Stromal cell of bone marrow (primary cell): ENCODE measurements around the gene HAPSTR1.
A peak's percentile ranks its signal among the peaks of the same experiment; 100 is the strongest.
"Not testable (repeated sequence)": the region's sequence is repeated elsewhere in the genome, so short reads cannot be mapped to it uniquely, and the experiment has no call there.

Source experiments
- DNase-seq: peaks from one replicate; pipeline ENCODE4 v3.0.0-alpha.2; 2012; ENCODE audit warnings: low read depth

Gene HAPSTR1, protein sequence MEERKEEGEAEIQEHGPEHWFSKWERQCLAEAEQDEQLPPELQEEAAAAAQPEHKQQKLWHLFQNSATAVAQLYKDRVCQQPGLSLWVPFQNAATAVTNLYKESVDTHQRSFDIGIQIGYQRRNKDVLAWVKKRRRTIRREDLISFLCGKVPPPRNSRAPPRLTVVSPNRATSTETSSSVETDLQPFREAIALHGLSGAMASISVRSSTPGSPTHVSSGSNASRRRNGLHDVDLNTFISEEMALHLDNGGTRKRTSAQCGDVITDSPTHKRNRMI

DNA sequence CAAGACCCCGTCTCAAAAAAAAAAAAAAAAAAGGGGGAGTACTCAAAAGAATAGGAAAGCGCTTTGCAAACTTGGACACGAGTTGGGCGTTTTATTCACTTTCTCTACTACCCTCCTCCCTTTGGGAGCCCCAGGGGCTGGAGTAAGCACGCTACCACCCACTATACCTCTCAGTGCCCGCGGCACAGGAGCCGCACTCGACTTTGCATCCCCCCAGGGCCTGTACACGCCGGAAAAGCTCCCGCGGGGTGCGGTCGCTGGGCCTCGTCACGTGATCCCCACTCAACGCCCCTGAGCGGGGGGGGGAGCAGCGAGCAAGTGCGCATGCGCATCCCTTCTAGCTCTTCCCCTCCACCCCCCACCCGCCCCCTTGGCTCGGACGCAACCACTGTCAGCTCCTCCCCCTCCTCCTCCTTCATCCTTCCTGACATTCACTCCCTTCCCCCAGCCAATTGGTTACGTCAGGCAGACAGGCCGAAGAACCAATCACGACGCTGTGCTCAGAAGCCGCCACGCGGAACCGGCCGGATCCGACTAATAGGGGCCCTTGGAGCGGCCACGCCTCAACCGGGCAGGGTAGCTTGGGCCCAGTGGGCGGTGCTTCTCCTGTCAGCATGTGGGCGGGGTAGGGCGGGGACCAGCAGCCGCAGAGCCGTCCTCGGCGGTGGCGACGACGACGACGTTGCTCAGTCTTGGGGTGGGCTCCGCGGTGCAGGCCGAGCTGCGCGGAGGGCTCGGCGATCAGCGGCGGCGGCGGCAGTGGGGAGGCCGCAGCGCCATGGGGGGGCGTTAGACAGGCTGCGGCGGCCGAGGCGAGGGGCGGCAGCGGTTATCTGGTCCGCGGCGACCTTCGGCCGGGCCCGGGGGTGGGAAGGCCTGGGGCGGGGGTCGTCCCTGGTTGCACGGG lies at the start of gene HAPSTR1:
Gene HAPSTR1, plus strand, starts transcription at position 685 of the 907 bp plus-strand sequence. CDS start 401 bp downstream, outside the sequence.
- DNase-seq: peak; percentile 100

DNA sequence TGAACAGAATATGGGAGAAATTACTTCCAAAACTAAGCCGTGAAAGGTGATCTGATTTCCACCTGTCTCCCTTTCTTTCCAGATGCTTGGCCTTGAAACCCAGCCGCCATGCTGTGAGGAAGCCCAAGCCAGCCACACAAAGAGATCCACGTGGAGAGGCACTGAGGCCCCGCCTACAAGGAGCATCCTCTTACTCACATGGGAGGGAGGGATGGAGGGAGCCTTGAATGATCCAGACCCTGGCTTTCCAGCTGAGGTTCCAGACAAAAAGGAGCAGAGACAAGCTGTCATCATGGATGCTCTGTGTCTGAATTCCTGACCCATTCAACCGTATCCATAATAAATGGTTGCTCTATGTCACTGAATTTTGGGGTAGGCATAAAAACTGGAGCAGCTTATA lies 48.9 kb upstream of the HAPSTR1 start:
- no peak for DNase-seq

DNA sequence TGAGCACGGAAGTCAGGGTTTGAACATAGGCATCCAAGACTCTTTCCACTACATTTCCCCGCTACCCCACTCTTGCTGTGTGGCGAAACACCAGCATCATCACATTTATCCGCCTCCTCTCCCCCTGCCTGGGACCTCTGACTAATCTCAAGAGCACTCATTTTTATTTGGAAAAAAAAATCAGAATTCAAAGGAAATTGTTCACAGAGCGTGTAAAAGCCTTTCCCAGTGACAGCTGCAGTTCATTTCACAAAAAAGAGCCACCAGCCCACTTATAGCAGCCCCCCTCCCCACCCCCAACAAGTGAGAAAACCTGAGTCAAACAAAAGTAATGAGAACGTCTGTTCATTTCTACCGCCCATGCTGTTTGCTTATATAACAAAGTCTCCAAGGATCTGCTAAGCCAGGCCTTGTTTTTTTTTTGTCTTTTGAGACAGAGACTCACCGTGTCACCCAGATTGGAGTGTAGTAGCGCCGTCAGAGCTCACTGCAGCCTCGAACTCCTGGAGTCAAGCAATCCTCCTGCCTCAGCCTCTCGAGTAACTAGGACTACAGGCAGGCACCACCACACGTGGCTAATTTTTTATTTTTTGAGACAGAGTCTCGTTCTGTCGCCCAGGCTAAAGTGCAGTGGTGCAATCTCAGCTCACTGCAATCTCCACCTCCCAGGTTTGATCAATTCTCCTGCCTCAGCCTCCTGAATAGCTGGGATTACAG lies 48.3 kb upstream of the HAPSTR1 start:
- DNase-seq: peak; percentile 54

DNA sequence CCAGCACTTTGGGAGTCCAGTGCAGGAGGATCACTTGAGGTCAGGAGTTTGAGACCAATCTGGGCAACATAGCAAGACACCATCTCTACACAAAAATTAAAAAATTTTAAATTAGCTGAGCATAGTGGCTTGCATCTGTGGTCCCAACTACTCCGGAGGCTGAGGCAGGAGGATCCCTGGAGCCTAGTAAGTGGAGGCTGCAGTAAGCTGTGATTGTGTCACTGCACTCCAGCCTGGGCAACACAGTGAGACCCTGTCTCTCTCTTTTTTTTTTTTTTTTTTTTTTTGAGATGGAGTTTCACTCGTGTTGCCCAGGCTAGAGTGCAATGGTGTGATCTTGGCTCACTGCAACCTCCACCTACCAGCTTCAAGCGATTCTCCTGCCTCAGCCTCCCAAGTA lies 45.9 kb upstream of the HAPSTR1 start:
- DNase-seq: not testable (repeated sequence)

DNA sequence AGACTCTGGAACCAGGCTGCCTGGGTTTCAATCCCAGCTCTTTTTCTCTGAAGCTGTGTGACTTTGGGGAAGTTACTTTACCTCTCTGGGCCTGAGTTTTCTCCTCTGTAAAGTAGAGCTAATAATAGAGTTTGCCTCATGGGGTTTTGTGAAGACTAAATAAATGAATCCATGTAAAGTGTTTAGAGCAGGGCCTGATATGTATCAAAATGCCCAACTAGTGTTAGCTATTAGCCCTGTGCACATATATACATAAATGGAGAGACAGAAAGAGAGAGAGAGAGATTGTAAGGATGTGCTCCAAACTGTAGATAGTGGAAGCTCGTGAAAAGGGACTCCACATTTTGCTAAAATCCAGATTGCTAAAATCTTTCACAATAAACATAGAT lies 44.8 kb upstream of the HAPSTR1 start:
- no peak for DNase-seq

DNA sequence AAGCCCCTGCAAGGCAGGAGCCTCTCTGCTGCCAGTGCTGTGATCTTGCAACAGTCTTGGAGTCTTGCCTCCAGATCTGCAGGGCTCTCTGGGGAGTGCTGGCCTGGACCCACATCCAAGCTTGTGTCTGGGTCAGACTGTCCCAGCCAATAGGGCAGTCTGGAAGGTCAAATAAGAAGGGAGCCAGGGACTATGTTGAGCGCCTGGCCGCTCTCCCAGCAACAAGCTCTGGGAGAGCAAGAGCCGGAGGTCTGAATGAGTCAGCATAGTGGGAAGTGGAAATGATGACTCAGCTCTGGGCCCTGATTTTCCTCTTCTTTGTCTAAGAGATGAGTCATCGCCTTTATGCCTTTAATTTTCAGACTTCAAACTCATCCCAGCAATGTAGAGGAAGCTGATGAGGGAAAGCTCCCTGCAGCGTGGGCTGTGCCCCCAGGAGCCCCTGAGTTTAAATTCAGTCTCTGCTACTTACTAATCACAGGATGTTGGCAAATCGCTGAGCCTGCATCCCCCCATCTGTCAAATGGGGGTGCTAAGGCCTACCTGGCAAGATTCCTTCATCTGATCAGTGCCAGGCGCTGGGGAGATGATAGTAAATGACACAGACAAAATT lies 43.6 kb upstream of the HAPSTR1 start:
- DNase-seq: peak; percentile 100

DNA sequence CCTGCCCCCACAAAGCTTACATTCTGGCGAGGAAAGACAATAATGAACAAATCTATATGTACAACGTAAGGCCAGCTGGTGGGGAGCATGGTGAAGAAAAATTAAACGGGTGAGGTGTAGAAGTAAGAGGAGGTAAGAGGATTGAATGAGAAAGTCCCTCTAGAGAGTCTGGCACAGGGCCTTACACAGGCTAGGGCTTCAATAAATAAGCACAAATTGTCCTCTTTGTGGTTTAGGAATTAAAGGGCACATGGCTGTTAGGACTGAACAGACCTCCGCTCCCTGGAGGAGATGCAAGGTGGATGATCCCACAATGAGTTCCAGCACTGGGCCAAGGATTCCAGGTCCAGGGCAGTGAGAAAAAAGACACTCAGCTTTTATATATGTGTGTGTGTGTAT lies 43.1 kb upstream of the HAPSTR1 start:
- DNase-seq: no peak

DNA sequence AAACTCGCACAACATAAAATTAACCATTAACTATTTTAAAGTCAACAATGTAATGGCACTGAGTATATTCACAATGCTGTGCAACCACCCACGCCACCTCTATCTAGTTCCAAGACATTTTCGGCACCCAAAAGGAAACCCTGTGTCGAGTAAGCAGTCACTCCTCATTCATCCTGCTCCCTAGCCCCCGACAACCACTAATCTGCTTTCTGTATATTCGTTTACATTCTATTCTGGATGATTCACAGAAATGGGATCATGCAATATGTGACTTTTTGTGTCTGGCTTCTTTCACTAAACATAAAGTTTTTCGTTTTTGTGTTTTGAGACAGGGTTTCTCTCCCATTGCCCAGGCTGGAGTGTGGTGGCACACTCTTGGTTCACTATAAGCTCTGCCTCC lies 42.2 kb upstream of the HAPSTR1 start:
- DNase-seq: no peak

DNA sequence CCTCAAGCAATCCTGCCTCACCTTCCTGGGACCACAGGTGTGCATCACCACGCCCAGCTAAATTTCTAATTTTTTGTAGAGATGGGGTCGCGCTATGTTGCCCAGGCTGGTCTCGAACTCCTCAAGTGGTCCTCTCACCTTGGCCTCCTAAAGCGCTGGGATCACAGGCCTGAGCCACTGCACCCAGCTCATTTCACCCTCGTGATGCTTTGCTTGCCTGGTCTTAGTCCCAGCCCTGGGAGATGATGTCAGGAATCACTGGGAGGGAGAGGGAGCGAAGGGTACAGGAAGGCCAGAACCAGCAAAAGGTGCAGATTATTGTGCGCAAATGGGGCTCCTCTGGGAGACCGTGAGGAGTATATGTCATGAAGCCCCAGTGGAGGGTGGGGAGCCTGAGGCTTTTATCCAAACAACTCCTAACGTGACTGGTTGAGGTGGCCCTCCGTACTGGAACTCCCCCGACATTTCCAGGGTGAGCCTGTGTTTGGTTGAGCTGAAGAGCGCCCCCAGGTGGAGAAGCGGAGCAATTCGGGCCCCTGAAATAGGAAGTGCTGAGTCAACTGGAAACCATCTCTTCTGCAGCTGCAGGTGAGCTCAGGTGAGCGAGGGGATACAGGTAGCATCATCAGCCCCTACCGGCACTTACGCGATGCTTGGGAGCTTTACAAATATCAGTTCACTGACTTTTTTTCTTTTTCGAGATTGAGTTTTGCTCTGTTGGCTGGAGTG lies 41.2 kb upstream of the HAPSTR1 start:
- DNase-seq: no peak

DNA sequence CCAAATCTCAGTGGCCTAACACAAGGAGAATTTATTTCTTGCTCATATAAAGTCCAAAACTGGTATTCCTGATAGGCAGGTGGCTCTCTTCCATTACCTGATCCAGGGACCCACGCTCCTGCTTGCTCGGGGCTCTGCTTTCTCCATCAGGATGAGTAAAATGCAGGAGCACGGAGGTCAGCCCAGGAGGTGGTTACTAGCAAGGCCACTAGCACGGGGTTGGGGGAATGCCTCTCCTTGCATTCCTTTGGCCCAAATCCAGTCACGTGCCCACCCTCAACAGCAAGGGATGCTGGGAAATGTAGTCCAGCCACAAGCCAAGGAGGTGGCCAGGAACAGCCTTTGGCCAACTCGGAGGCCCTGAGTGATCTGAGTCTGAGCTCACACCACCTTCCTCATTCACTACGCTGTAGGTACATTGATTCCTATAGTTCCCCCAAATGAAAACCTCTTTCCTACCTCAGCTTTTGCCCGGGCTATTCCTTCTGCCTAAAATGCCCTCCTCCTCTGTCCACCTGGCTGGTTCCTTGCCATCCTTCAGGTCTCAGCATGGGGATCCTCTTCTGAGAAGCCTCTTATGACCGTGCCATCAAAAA lies 38.3 kb upstream of the HAPSTR1 start:
- no peak for DNase-seq

DNA sequence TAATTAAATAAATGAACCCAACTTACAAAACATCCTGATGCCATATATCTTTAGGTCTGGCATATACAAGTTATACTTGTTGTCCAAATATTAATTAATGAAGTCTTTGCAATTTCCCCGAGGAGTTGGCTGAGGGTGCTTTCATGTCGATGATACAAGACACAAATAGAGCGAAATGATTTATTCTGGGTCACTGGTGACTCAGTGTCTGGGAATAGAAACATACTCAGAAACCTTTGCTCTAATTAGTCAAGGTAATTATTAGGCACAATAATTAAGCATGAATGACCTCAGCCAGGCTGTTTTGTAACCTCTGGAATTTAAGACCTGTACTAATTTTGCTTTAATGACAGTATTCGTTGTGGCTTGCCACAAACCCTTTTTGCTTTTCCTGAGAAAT lies 37.0 kb upstream of the HAPSTR1 start:
- no peak for DNase-seq

DNA sequence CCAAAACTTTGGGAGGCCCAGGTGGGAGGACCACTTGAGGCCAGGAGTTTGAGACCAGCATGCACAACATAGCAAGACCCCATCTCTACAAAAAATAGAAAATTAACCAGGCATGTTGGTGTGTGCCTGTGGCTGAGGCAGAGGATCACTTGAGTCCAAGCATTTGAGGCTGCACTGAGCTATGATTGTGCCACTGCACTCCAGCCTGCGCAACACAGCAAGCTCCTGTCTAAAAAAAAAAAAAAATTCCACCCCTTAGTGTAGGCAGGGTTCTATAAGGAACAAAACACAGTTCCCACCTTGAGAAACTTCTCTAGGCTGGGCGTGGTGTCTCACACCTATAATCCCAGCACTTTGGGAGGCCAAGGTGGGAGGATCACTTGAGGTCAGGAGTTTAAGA lies 36.3 kb upstream of the HAPSTR1 start:
- no peak for DNase-seq

DNA sequence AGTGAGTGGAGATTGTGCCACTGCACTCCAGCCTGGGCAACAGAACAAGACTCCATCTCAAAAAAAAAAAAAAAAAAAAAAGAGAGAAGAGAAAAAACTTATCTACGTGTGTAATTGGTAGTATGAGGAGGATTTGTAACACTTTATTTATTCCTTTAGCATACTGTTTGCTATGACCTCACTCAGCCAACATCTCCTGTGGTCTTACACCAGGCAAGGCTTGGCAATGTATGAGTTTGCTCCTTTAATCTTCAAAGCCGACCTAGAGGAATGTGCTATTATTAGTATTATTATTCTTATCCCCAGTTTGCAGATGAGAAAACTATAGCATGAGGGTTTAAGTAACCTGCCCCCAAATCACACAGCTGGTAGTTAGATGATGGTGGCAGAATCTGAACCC lies 35.8 kb upstream of the HAPSTR1 start:
- no peak for DNase-seq

DNA sequence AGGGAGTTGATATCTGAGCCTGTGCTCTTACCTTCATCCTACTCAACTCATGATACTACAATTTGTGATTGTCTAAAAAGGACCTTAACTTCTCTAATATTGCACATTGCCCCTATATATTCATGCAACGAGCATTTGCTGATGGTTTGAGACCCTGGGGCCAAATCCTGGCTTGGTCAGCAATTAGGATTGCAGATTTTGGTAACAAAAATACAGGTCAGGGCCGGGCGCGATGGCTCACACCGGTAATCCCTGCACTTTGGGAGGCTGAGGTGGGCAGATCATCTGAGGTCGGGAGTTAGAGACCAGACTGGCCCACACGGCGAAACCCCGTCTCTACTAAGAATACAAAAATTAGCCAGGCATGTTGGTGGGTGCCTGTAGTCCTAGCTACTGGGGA lies 35.4 kb upstream of the HAPSTR1 start:
- no peak for DNase-seq

DNA sequence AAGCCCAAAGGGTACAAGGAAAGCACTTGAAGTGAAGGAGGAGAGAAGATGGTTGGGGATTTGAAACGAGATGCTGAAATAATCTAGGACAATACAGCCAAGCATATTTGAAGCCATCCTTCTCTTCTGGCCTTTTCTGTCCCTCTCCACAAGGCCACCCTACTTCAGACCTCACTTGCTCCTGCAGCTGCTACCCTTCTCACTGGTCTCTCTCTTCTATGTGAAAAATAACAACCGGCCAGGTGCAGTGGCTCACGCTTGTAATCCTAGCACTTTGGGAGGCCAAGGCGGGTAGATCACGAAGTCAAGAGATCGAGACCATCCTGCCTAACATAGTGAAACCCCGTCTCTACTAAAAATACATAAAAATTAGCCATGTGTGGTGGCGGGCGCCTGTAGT lies 33.2 kb upstream of the HAPSTR1 start:
- DNase-seq: no peak

DNA sequence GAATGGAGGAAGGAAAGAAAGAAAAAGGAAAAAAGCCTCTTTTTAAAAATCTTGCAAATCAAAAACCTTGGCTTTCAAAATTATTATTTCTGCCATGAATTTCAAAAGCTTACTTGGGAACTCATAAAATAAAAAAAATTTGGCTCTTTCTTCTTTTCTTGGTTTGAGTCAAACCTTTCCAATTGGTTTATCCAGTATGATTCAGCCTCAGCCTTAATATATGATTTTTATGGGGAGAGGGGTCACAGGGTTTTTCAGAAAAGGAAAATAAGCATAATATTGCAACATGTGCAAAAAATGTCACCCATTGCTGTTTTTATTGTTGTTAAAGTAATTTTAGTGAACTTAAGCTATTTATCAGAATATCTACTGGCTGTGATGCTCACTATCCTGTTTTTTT lies 31.2 kb upstream of the HAPSTR1 start:
- peak; percentile 70 for DNase-seq

DNA sequence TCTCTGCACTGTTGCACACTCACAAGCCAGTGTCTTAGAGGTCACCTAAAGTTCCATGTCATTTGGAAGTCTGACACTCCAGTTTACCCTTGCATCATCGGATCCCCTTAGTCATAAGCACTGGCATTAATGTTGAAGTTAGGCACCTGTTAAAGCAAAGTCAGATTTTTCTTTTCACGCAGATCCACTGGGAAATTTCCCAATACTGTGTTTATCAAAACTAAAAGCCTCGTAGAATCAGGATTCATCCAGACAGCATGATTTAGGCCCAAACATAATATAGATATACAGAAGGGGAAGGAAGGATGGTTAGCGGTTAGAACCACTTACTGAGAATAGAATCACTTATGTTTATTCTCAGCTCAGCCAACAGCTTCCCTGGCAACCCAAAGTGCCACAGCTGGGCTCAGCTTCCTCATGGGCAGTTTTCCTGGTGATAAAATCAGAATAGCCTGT lies 30.1 kb upstream of the HAPSTR1 start:
- DNase-seq: no peak

DNA sequence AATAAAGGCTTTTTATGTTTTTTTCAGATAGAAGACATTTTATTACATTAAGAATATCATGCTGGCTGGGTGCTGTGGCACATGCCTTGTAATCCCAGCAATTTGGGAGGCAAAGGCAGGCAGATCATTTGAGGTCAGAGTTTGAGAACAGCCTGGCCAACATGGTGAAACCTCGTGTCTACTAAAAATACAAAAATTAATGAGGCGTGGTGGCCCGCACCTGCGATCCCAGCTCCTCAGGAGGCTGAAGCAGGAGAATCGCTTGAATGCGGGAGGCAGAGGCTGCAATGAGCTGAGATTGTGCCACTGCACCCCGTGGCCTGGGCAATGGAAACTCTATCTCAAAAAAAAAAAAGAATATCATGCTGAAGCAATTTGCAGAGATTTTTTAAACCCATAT lies 29.1 kb upstream of the HAPSTR1 start:
- DNase-seq: no peak

DNA sequence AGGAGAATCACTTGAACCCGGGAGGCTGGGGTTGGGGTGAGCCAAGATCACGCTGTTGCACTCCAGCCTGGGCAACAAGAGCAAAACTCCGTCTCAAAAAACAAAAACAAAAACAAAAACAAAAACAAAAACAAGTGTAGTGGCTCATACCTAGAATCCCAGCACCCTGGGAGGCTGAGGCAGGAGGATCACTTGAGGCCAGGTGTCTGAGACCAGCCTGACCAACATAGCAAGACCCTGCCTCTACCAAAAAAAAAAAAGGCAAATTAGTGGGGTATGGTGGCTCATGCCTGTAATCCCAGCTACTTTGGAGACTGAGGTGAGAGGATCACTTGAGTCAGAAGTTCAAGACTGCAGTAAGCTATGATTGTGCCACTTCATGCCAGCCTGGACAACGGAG lies 26.4 kb upstream of the HAPSTR1 start:
- no peak for DNase-seq

DNA sequence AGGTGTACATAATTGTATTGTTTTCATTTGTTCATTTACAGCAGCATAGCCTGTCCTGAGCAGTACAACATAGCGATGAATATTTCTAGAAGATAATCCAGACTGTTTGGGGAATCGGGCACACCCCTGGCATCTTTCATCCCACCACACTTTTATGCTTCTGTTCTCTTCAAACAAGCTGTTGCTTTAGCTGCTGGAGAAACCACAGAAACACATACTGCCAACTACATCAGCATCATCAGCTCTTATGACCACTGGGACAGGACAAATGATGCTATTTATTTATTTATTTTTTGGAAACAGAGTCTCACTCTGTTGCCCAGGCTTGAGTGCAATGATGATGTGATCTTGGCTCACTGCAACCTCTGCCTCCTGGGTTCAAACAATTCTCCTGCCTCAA lies 22.6 kb upstream of the HAPSTR1 start:
- DNase-seq: no peak

DNA sequence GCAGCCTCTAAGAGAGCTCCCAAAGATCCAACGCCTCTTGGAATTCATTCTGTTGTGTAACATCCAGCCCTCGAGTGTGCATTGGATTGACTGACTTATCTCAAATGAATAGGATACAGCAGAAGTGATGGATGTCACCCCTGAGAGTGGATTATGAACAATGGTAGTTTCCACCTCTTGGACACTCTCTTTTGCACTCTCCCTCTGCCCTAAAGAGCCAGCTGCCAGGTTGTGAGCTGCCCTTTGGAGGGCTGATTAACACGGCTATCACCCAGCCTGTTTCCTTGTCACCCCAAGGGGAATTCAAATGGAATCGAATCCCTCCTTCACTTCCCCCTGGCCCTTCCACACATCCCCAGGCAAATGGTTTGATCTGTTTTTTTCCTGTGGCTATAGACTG lies 21.2 kb upstream of the HAPSTR1 start:
- no peak for DNase-seq
